DND-41 (cell line): ENCODE results near the gene FIZ1.

Experiments
- CTCF ChIP-seq: IDR thresholded peaks from 2 replicates; pipeline ENCODE4 v1.5.1; 2012; ENCODE audit warnings: borderline replicate concordance, low read length, moderate library complexity, mild to moderate bottlenecking; ENCODE audit not compliant: poor library complexity, severe bottlenecking; ENCODE audit errors: extremely low read depth
- EZH2 ChIP-seq: IDR thresholded peaks from 3 replicates; pipeline ENCODE4 v1.6.1; 2012; ENCODE audit warnings: borderline replicate concordance, low read depth, mild to moderate bottlenecking, moderate library complexity, low read length, inconsistent platforms; ENCODE audit not compliant: severe bottlenecking

GRCh38 chr19:55543567-55543966, 55.8 kb downstream of the FIZ1 start:
- no peak for TF ChIP-seq CTCF
- no peak for TF ChIP-seq EZH2
